GM21367 (cell line): ENCODE measurements around the gene ABHD15.

Experiments used
- ATAC-seq: cut with Tn5 transposase; IDR thresholded peaks from one replicate; pipeline ENCODE4 v1.9.1; 2021; ENCODE audit not compliant: unreplicated experiment

ABHD15 gene, protein sequence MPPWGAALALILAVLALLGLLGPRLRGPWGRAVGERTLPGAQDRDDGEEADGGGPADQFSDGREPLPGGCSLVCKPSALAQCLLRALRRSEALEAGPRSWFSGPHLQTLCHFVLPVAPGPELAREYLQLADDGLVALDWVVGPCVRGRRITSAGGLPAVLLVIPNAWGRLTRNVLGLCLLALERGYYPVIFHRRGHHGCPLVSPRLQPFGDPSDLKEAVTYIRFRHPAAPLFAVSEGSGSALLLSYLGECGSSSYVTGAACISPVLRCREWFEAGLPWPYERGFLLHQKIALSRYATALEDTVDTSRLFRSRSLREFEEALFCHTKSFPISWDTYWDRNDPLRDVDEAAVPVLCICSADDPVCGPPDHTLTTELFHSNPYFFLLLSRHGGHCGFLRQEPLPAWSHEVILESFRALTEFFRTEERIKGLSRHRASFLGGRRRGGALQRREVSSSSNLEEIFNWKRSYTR

GRCh38 chr17:29566473-29567303, at the start of gene ABHD15:
TSS of gene ABHD15 (minus strand) at chr17:29567037. CDS start at chr17:29566966, 71 bp downstream.
- ATAC-seq = no peak

- no peak for ATAC-seq
Observed at GRCh38 chr17:29615492-29616299, 48.9 kb upstream of the ABHD15 start.

DNA sequence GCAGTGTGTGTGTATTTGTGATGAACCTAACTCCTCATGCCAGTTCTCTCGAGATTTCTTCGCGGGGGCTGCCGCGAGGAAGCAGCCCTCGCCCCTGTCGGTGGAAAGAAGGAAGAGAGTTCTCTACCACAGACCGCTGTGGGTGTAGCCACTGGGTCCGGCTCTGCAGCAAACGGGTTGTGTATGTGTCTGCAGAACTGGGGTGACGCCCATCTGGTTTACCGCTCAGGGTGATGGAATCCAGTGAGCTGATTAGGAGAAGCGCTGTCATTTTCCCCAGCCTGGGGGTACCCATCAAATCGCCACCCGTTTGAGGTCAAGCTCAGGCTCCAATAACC, 48.2 kb upstream of the ABHD15 start:
- ATAC-seq = no peak

DNA sequence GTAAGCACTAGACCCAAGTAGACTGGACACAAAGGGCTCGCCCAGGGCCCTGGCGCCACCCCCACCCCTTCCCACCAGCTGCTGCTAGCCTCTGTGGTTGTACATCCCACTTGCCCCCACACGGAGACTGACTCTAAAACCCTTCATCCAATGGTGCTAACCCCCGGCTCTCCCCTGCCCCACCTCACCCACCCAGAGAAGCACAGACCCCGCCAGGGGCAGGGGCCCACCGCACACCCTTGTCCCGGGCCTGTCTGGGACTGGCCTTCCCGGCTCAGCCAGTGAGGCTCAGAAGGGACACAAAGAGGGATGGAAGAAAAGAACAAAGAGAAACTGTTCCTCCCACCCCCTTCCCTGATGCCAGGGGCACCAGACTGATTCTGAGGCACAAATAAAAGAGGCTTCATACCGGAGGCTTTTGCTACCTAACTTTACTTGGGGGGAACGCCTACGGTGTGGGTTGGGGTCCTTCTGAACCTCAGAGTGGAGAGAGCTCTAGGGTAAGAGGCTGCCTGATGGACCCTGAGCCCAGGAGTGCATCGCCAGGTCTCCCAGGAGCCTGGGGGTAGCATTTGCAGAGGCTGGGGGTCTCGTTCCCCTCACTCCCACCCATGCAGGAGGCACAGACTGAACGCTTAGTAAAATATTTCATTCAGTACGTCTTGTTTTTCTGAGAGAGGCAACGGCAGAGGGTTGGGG, 47.7 kb upstream of the ABHD15 start:
- no peak for ATAC-seq

DNA sequence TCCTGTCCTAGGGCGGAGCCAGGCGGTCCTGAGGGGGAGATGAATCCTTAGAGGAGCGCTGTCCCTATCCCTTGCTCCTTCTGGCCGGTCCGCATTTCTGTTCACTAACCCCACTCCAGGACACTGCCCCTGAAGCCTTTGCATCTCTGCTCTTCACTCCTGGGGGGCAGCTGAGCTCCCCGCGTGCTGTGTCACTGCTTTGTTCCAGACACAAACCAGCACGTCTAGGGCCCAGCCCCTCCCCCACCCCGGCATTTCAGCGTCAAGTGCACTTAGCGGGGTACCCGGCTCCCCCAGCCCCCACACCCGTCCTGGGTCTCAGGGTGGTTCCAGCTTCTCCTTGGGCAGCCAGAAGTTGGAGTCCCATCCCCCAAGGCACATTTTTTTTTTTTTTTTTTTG, 47.0 kb upstream of the ABHD15 start:
- ATAC-seq = no peak

DNA sequence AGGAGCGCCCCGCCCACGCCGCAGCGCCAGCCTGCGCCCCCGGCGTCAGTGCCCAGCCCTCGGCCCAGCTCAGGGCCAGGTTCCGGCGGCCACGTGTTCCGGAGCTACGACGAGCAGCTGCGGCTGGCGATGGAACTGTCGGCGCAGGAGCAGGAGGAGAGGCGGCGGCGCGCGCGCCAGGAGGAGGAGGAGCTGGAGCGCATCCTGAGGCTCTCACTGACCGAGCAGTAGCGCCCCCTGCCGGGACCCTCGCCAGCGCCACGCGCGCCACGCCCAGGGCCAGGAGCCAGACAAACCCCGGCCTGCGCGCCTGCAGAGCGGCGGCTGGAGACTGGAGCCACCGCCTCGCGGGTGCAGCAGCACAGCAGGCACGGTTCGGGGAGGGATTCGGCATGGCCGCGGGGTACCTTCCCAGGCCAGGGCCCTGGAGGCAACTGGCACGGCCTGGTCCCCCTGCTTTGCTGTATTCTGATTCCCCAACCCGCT, 46.6 kb upstream of the ABHD15 start:
- no peak for ATAC-seq

- ATAC-seq = no peak
Observed at GRCh38 chr17:29612404-29613280, 45.8 kb upstream of the ABHD15 start.

GRCh38 chr17:29612094-29612403, 45.2 kb upstream of the ABHD15 start:
- no peak for ATAC-seq

DNA sequence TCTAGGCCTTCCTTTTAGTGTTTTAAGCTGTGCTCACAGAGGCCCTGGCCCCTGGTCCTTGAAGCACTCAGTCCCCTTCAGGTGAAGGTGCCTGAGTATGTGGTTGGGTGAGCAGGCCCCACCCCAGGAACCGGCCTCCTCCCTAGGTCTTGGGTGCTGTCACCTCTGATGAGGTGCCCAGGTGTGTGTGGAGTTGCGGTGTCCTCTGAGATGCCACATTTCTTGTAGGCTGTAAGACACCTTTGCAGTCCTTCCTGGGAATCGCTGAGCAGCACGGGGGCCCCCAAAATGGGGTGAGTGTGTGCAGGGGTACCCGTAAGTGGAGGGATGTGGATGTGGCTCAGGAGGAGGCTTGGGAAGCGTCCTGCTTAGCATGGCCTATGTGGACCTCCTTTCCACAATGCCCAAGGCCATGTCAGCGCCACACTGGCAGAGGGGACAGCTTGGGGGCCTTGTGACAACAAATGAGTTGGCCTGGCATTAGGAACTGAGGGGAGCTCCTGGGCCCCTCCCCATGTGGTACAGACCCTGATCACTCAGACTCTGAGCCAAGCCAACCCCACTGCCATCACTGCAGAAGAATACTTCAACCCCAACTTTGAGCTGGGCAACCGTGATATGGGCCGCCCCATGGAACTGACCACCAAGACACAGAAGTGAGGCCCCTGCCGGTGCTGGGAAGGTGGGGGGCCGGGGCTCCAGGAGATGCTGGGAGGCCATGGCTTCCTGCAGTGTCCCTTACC, 44.7 kb upstream of the ABHD15 start:
- ATAC-seq = no peak

DNA sequence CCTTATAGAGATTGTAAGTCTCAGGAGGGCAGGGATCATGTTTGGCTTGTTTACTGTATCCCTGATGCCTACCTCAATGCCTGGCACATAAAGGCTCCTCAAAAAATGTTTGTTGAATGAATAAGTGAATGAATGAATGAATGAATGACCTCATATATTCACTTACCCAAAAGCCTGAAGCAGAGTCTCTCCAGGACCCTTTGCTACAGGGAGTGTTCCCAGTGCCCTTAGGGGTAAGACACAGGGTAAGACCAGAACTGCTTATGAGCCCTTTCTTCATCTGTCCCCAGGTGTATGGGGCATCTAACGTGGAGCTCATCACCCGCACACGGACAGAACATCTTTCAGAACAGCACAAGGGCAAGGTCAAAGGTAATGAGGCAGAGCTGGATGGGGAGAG, 43.6 kb upstream of the ABHD15 start:
- no peak for ATAC-seq

- ATAC-seq = no peak
Observed at GRCh38 chr17:29608986-29609385, 42.1 kb upstream of the ABHD15 start.

DNA sequence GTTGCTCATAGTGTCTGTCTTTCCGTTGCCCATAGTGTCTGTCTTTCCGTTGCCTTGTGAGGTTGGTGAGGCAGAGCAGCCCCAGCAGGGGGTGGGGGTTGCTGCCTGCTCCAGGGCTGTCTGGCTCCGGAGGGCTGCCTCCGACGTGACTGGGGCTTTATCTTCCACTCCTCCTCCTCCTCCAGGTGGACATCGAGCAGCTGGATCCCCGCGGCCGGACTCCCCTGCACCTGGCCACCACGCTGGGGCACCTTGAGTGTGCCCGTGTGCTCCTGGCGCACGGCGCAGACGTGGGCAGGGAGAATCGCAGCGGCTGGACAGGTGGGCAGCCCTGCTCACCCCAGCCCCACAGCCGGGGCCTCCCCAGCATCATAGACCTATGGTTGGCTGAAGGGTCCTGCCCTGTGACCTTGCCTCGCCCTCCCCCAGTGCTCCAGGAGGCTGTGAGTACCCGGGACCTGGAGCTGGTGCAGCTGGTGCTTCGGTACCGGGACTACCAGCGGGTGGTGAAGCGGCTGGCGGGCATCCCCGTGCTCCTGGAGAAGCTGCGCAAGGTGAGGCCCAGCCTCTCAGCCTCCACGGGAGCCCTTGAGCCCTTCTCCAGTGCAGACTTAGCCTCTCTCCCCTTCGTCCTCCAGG, 40.8 kb upstream of the ABHD15 start:
- no peak for ATAC-seq

DNA sequence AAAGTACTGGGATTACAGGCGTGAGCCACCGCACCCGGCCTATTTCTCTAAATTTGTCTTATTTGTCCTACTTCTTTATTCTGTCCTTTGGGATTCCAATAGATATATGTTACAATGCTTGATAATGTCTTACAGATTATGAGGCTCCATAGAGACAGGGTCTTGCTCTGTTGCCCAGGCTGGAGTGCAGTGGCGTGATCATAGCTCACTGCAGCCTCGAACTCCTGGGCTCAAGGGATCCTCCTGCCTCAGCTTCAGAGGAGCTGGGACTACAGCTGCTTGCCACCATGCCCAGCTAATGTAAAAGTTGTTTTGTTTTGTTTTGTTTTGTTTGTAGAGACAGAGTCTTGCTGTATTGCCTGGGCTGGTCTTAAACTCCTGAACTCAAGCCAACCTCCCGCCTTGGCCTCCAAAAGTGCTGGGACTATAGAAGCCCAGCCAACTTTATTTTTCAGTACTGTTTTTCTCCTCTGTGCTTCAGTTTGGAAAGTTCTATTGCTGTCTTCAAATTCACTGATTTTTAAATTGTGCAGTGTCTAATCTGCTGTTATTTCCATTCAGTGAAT, 36.4 kb upstream of the ABHD15 start:
- no peak for ATAC-seq

DNA sequence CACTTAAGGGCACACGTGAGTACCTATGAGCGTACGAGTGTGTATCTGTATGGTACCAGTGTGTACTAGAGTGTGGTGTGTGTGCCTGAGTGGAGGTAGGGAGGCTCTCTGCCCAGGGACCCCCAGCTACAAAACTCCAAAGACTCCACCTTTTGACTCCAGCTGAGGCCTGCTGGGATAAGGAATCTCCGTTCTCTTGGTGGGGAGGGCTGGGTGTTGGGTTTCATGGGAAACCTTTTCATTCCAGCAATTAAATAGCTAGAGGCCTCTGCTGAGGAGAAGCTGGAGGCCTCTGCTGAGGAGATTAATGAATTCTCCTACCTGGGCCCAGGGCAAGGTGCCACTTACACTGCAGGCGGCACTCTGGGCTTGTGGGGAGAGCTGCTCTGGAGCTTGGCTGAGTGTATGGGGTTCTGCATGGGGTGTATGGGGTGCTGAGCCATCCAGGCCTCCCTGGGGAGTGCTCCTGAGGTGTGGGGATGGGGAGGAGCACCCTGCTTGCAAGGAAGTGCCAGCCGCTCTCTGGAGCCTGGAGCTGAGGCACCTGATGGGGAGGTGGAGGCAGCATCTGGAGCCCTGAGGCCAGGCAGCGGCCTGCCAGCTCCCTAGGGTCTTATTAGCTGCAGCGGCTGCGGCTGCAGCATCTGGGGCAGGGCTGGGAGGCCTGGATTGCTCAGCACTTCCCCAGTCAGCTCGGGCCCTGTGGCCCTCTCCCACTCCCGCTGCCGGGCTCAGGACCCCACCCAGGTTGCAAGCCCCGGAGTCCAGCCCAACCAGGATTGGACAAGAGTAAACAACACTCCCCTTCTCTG, 30.7 kb upstream of the ABHD15 start:
- no peak for ATAC-seq

- no peak for ATAC-seq
Observed at GRCh38 chr17:29596811-29597210, 30.0 kb upstream of the ABHD15 start.

- ATAC-seq = no peak
Observed at GRCh38 chr17:29595943-29596774, 29.3 kb upstream of the ABHD15 start.
